ENCODE results near the gene TMEM45B.

GRCh38 chr11:129790106-129790505 lies 25.5 kb upstream of the TMEM45B start:
- TF ChIP-seq POLR2AphosphoS5 (IDR thresholded peaks at IDR 0.05) (no peak), POLR2A (IDR thresholded peaks at IDR 0.05; ENCODE audit: low read depth) (no peak), EP300 (IDR thresholded peaks at IDR 0.05) (no peak)
- TF ChIP-seq, protein P1, sequence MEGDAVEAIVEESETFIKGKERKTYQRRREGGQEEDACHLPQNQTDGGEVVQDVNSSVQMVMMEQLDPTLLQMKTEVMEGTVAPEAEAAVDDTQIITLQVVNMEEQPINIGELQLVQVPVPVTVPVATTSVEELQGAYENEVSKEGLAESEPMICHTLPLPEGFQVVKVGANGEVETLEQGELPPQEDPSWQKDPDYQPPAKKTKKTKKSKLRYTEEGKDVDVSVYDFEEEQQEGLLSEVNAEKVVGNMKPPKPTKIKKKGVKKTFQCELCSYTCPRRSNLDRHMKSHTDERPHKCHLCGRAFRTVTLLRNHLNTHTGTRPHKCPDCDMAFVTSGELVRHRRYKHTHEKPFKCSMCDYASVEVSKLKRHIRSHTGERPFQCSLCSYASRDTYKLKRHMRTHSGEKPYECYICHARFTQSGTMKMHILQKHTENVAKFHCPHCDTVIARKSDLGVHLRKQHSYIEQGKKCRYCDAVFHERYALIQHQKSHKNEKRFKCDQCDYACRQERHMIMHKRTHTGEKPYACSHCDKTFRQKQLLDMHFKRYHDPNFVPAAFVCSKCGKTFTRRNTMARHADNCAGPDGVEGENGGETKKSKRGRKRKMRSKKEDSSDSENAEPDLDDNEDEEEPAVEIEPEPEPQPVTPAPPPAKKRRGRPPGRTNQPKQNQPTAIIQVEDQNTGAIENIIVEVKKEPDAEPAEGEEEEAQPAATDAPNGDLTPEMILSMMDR (IDR thresholded peaks at IDR 0.05): no peak

Measured in esophagus muscularis mucosa (tissue), 4 donors.